ENCODE results near the gene VPS37B.

Gene VPS37B

DNA sequence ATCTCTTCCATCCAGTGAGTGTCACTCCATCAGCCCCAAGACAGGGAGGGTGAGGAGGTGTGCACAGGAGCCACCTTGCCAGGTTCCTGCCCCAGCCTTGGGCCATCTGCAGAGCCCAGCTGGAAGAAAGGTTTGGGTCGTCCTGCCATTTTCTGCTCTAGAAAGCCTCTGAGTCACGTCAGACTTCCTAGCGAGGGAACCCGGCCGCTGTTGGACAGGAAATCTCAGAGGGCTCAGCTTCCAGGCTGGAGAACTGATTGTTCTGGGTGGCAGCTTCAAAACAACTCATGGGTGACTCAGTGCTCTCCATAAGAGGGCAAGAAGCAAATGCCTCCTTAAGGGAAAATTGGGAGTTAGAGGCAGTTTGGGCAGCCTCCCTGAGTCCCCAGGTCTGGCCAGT lies 44.1 kb downstream of the VPS37B start:
- DNase-seq: no peak

- no peak for DNase-seq
These were observed 45.1 kb downstream of the VPS37B start for GRCh38 chr12:122850695-122851350.

GRCh38 chr12:122850048-122850445 lies 45.9 kb downstream of the VPS37B start:
- no peak for DNase-seq

DNA sequence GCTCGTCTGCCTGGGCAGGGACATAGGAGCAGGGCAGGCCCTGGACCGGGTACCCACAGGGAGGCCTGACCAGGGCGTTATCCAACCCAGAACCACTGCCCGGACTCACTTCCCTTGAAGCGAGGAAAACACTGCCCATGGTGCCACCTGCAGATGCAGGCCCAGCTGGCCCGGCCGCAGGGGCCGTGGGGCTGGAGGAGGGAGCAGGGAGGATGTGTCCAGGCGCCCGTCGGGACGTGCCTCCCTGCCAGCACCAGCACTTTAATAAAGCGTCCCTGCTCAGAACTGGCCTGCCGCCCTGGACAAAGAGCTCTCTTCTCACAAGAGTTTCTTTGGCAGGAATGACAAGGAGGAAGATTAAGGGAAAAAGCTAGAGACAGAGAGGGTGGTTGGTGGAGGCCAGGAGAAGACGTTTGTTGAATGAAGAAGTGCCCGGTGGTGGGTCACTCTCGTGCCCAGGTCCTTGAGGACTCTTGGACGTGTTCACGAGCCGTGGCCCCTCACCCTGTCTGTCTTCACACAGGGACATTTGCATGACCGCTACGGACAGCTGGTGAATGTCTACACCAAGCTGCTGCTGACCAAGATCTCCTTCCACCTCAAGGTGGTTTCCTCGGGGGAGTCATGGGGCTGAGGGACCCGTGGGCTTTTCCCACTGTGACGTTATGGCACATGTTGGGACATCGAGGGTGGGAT lies 46.4 kb downstream of the VPS37B start:
- DNase-seq: no peak

GRCh38 chr12:122848471-122849351 lies 47.2 kb downstream of the VPS37B start:
- no peak for DNase-seq

GRCh38 chr12:122847921-122848421 lies 48.0 kb downstream of the VPS37B start:
- no peak for DNase-seq

DNA sequence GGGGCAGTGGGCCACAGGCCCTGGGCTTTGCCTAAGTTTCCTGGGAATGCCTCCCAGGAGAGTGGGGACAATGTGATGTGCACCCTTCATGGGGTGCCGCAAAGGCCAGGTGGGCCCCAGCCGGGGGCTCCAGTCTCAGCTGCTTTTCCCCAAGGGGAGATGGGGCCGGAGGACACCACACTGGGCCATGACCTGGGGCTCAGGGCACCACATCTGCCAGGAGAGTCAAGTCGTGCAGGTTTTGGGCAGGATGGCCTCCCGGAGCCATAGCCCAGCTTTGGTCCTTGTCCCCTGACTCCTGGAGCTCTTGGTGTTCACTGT lies 48.4 kb downstream of the VPS37B start:
- DNase-seq: no peak

GRCh38 chr12:122846622-122847515 lies 49.1 kb downstream of the VPS37B start:
- no peak for DNase-seq

- DNase-seq: no peak
These were observed 49.9 kb downstream of the VPS37B start for GRCh38 chr12:122845865-122846621.

- peak; percentile 63 for DNase-seq
These were observed 50.7 kb downstream of the VPS37B start for GRCh38 chr12:122845041-122845864.

- DNase-seq: no peak
These were observed 51.5 kb downstream of the VPS37B start for GRCh38 chr12:122844366-122844971.

- DNase-seq: no peak
These were observed 52.5 kb downstream of the VPS37B start for GRCh38 chr12:122843455-122843854.

DNA sequence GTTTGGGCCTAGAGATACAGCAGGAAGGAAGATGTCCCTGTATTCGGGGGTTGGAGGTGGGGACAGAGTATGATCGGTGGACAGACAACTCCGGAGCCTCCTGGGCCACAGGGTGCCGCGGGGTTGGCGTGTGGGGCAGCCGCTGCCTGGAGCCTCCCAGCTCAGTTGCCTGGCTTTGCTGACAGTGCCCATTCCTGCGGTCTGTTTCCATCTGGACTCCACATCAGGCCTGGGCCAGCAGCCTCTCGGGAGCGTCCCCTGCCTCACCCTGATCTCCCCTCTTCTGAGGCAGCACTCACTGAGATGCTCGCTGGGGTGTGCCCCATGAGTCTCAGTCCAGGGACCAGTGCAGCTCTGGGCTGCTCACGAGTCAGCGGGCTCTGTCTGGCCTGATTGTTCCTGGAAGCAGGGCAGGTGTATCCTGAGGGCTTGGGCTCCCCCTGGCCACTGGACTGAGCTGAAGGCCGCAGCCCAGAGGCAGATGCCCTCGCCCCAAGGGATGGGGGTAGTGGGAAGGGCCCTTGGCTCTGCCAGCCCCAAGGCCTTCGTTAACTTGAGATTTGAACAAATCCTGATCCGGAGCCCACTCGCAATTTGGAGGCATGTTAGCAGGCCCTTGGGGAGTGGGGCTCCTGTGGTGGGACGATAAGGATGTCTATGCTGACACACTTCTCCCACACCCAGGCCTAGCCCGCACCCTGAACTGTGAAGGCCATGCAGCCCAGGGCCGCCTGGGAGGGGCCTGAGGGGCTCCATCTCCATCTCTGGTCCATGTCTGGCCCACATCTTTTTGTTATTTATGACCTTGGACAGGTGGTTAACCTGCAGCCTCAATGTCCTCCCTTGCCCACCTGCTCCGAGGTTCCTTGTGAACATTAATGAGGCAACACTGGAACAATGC lies 53.2 kb downstream of the VPS37B start:
- DNase-seq: no peak

- no peak for DNase-seq
These were observed 54.2 kb downstream of the VPS37B start for GRCh38 chr12:122841544-122842321.

GRCh38 chr12:122840580-122841513 lies 55.1 kb downstream of the VPS37B start:
- DNase-seq: no peak

- DNase-seq: no peak
These were observed 55.9 kb downstream of the VPS37B start for GRCh38 chr12:122839907-122840554.

DNA sequence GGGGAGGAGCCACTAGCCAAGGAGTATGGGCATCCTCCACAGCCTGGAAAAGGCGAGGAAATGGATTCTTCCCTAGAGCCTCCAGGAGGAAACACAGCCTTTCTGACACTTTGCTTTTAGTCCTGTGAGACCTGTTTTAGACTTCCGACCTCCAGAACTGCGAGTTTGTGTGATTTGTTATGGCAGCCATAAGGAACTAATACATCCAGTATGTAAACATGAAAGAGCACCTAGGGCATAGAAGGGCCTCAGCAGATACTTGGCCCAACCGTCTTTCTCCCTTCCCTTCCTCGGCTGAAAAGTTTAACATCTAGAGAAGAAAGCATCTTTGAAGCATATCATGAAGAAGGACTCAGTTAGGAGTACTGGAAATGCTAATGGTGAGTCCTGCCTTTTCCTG lies 57.1 kb downstream of the VPS37B start:
- DNase-seq: no peak
